ENCODE measurements around the gene RER1. TPM values are rescaled to one million over a fixed set of nuclear protein-coding genes. Genes with fewer than 3 reads are reported as not detected.

RER1 gene
- total RNA-seq, 1 experiment from 2014 or later, result 110 TPM

- Histone ChIP-seq H2AFZ (ENCODE audit: low read length) (no peak overlapping the region), H2AK5ac (ENCODE audit: insufficient read length, low read length) (no peak overlapping the region), H3K18ac (ENCODE audit: insufficient read length, low read depth, low read length) (no peak overlapping the region), H3K27me3 (ENCODE audit: insufficient read depth, low read length) (no peaks in the 10 kb centered on the region), H4K20me1 (ENCODE audit: control insufficient read depth, insufficient read depth, insufficient read length) (no peaks in the 10 kb centered on the region), H2BK20ac (ENCODE audit: low read depth, low read length, poor library complexity, severe bottlenecking) (no peak overlapping the region), H2BK120ac (ENCODE audit: low read depth, low read length, poor library complexity, severe bottlenecking) (no peak overlapping the region), H3T11ph (ENCODE audit: low read length) (no peak overlapping the region), H3K14ac (ENCODE audit: insufficient read depth, low read length) (no peak overlapping the region), H4K5ac (ENCODE audit: insufficient read length, low read depth, low read length) (no peak overlapping the region), H2BK15ac (ENCODE audit: low read depth, low read length) (no peak overlapping the region), H3K23ac (ENCODE audit: insufficient read length, low read depth, low read length) (no peak overlapping the region), H3K56ac (ENCODE audit: insufficient read length, low read depth, low read length) (no peak overlapping the region), H2BK5ac (ENCODE audit: insufficient read length, low read length) (no peak overlapping the region), H3K27ac (ENCODE audit: insufficient read length, low read depth, low read length) (no peak overlapping the region), H3K79me1 (ENCODE audit: insufficient read depth, low read depth, low read length, poor library complexity, severe bottlenecking) (no peaks in the 10 kb centered on the region), H2BK12ac (ENCODE audit: insufficient read length, low read depth, low read length) (no peak overlapping the region), H3K9me3 (ENCODE audit: control insufficient read depth, low read depth, low read length) (no peaks in the 10 kb centered on the region), H3K4ac (ENCODE audit: low read depth, low read length) (no peak overlapping the region), H3K9ac (ENCODE audit: extremely low read depth, insufficient read length, low read length) (no peak overlapping the region), H3K4me2 (ENCODE audit: insufficient read depth, insufficient read length, low read length) (no peak overlapping the region), H4K91ac (ENCODE audit: insufficient read length, low read depth, low read length) (no peak overlapping the region), H3K23me2 (ENCODE audit: insufficient read length, low read depth, low read length, poor library complexity, severe bottlenecking) (no peaks in the 10 kb centered on the region), H4K8ac (replicated peaks; ENCODE audit: insufficient read length, low read depth, low read length) (no peak overlapping the region), H3K79me2 (ENCODE audit: insufficient read depth, low read length) (no peaks in the 10 kb centered on the region; the same call in 1 of the 2 replicates), H3K4me1 (ENCODE audit: insufficient read depth, low read length) (no peaks in the 10 kb centered on the region)
- no CpG with 5 or more reads among the region's 22 CpGs for WGBS (ENCODE audit: extremely low coverage, insufficient read length, low lambda C conversion rate)
- H3K27ac Mint-ChIP-seq, result 0 out of 7 replicates have a peak overlapping the region, but pooled peaks of 1 of the 3 experiments have one; percentile 32
- TF ChIP-seq, protein P1, sequence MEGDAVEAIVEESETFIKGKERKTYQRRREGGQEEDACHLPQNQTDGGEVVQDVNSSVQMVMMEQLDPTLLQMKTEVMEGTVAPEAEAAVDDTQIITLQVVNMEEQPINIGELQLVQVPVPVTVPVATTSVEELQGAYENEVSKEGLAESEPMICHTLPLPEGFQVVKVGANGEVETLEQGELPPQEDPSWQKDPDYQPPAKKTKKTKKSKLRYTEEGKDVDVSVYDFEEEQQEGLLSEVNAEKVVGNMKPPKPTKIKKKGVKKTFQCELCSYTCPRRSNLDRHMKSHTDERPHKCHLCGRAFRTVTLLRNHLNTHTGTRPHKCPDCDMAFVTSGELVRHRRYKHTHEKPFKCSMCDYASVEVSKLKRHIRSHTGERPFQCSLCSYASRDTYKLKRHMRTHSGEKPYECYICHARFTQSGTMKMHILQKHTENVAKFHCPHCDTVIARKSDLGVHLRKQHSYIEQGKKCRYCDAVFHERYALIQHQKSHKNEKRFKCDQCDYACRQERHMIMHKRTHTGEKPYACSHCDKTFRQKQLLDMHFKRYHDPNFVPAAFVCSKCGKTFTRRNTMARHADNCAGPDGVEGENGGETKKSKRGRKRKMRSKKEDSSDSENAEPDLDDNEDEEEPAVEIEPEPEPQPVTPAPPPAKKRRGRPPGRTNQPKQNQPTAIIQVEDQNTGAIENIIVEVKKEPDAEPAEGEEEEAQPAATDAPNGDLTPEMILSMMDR (conservative IDR thresholded peaks at IDR 0.05), result no peak
- H3K4me1 Mint-ChIP-seq, result no peaks in the 10 kb centered on the region
- H3K36me3 Mint-ChIP-seq (ENCODE audit: insufficient read depth in 1 of 3, low read depth in 3 of 3), result peaks cover 9 to 83% (median 80%) of the 10 kb centered on the region in 3 experiments; a peak in 6 of 7 replicates
- no peak overlapping the region for H3K4me3 Mint-ChIP-seq
- DNase-seq, result no peak
- H3K27me3 Mint-ChIP-seq (ENCODE audit: low read depth), result no peaks in the 10 kb centered on the region
- no peaks in the 10 kb centered on the region for H3K9me3 Mint-ChIP-seq
Measured at GRCh38 chr1:2399890-2400575, 8.4 kb downstream of the RER1 start.
